Erythroblast (primary cell): ENCODE data around the gene AP4B1.

ENCODE experiments used
- GATA1 ChIP-seq: IDR thresholded peaks from 2 replicates; pipeline ENCODE4 v1.6.1; 2011; ENCODE audit warnings: low read depth, mild to moderate bottlenecking, control low read depth, low read length, moderate library complexity
- POLR2A ChIP-seq: IDR thresholded peaks from 2 replicates; pipeline ENCODE4 v1.6.1; 2011; ENCODE audit warnings: mild to moderate bottlenecking, low read length

GRCh38 chr1:113891631-113892220, 12.9 kb downstream of the AP4B1 start:
- TF ChIP-seq POLR2A (no peak), GATA1 (no peak)
